Hematopoietic multipotent progenitor cell treated with erythropoietin and hydrocortisone succinate and interleukin-3 and kit ligand, for 6 days (in vitro differentiated cells): ENCODE data around the gene AFAP1L2.

ENCODE experiments used
- DNase-seq: peaks from one replicate; pipeline ENCODE4 v3.0.0-alpha.2; 2015

Gene AFAP1L2

GRCh38 chr10:114389426-114389825, 14.9 kb downstream of the AFAP1L2 start:
- DNase-seq = no peak

GRCh38 chr10:114388275-114388674, 16.0 kb downstream of the AFAP1L2 start:
- DNase-seq = no peak

- no peak for DNase-seq
Measured at GRCh38 chr10:114387784-114388183, 16.5 kb downstream of the AFAP1L2 start.

GRCh38 chr10:114386452-114386851, 17.9 kb downstream of the AFAP1L2 start:
- no peak for DNase-seq

- no peak for DNase-seq
Measured at GRCh38 chr10:114385557-114385956, 18.7 kb downstream of the AFAP1L2 start.

- no peak for DNase-seq
Measured at GRCh38 chr10:114384601-114385000, 19.7 kb downstream of the AFAP1L2 start.

- no peak for DNase-seq
Measured at GRCh38 chr10:114384181-114384580, 20.1 kb downstream of the AFAP1L2 start.

- DNase-seq = no peak
Measured at GRCh38 chr10:114380797-114381196, 23.5 kb downstream of the AFAP1L2 start.

GRCh38 chr10:114380060-114380459, 24.2 kb downstream of the AFAP1L2 start:
- no peak for DNase-seq

- no peak for DNase-seq
Measured at GRCh38 chr10:114379631-114380041, 24.7 kb downstream of the AFAP1L2 start.

GRCh38 chr10:114376523-114376922, 27.8 kb downstream of the AFAP1L2 start:
- no peak for DNase-seq

- no peak for DNase-seq
Measured at GRCh38 chr10:114375047-114375446, 29.3 kb downstream of the AFAP1L2 start.

GRCh38 chr10:114374053-114374791, 30.1 kb downstream of the AFAP1L2 start:
- no peak for DNase-seq

- DNase-seq = no peak
Measured at GRCh38 chr10:114373631-114374030, 30.7 kb downstream of the AFAP1L2 start.

- DNase-seq = no peak
Measured at GRCh38 chr10:114372995-114373394, 31.3 kb downstream of the AFAP1L2 start.

- DNase-seq = no peak
Measured at GRCh38 chr10:114372179-114372578, 32.1 kb downstream of the AFAP1L2 start.

GRCh38 chr10:114370966-114371365, 33.3 kb downstream of the AFAP1L2 start:
- no peak for DNase-seq

GRCh38 chr10:114370199-114370598, 34.1 kb downstream of the AFAP1L2 start:
- no peak for DNase-seq

- DNase-seq = no peak
Measured at GRCh38 chr10:114368057-114368391, 36.3 kb downstream of the AFAP1L2 start.

GRCh38 chr10:114367351-114368056, 36.8 kb downstream of the AFAP1L2 start:
- no peak for DNase-seq

GRCh38 chr10:114364726-114365125, 39.6 kb downstream of the AFAP1L2 start:
- no peak for DNase-seq

- no peak for DNase-seq
Measured at GRCh38 chr10:114363745-114364454, 40.4 kb downstream of the AFAP1L2 start.

GRCh38 chr10:114362826-114363355, 41.4 kb downstream of the AFAP1L2 start:
- no peak for DNase-seq

- no peak for DNase-seq
Measured at GRCh38 chr10:114359953-114360345, 44.4 kb downstream of the AFAP1L2 start.
